Loucy (cell line): ENCODE measurements around the gene G6PD.

Source experiments
- CTCF ChIP-seq: fragments of 200-600 bp; sonication (generic); conservative IDR thresholded peaks from 2 replicates; pipeline ENCODE4 v1.5.1; 2014; ENCODE audit warnings: mild to moderate bottlenecking, antibody characterized with exemption, low read length
- EZH2phosphoT487 ChIP-seq: fragments of 200-600 bp; IDR thresholded peaks from 2 replicates; pipeline ENCODE4 v1.6.1; 2018; ENCODE audit warnings: antibody characterized with exemption, mild to moderate bottlenecking, moderate library complexity, borderline replicate concordance

GRCh38 chrX:154530286-154530685 is 16.4 kb downstream of the G6PD start:
- TF ChIP-seq CTCF (no peak), EZH2phosphoT487 (no peak)
